NCI-H1694 treated with DMSO at 0.1 percent for 48 hours (cell line): ENCODE measurements around the gene FIGNL1.

Source experiments
- DNase-seq: peaks from one replicate; lab custom pipeline; 2025; lab: John Stamatoyannopoulos, UW

Gene FIGNL1

DNA sequence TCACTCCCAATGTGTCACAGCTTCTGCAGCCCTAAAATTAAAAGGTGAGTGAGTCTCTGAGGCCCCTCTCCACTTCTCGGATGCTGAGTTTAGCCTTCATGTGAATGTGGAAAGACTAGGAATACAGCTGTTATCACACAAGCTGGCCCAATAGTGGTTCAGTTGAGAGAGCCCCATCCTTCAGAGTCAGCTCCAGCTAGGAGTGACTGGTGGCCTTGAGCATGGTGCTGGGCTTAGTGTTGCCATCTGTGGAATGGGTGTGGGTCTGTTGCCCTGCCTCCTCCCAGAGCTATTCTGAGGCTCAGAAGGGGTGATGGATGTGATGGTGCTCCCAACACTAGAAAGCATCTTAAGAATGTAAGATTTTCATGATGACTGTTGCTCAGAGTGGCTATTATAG is 55.8 kb downstream of the FIGNL1 start:
- DNase-seq: no peak
